IMR-90 (cell line): ENCODE data around the gene GCNT4. TPM values are rescaled to one million over a fixed set of nuclear protein-coding genes. Genes with fewer than 3 reads are reported as not detected.
"Not testable (repeated sequence)": the region's sequence is repeated elsewhere in the genome, so short reads cannot be mapped to it uniquely, and the experiment has no call there.

Source experiments
- ATAC-seq: fragments of 200-7000 bp; cut with Tn5 transposase; 2 replicates; pipeline ENCODE4 v1.9.1; 2020; ENCODE audit warnings: low read depth, mild to moderate bottlenecking, moderate library complexity
- BruUV-seq: library from RNA; stranded (reverse); fragments of 400-500 nt; replicated peaks from 2 replicates; lab custom pipeline; 2021; lab: Mats Ljungman, UMichigan
- CTCF ChIA-PET: fragments of 300-600 bp; formaldehyde crosslinking; extraction: SDS; loops from one replicate; lab custom pipeline; 2021; ENCODE audit warnings: antibody characterized with exemption; lab: Yijun Ruan, JAX
- POLR2A ChIA-PET: fragments of 300-600 bp; sonication (Branson Sonifier 250); formaldehyde crosslinking; loops from one replicate; lab custom pipeline; 2022; ENCODE audit warnings: antibody characterized with exemption; ENCODE audit not compliant: unreplicated experiment; lab: Charles Lee
- DNase-seq: peaks from one replicate; pipeline ENCODE4 v3.0.0; 2013
- H2AFZ ChIP-seq: replicated peaks from 2 replicates; pipeline ENCODE3; 2013; ENCODE audit warnings: low read length, mild to moderate bottlenecking; ENCODE audit not compliant: poor library complexity
- H2AK5ac ChIP-seq: 2 replicates; pipeline ENCODE4 v1.6.1; 2013; ENCODE audit warnings: low read depth, low read length, inconsistent platforms
- H2AK9ac ChIP-seq: replicated peaks from 2 replicates; pipeline ENCODE3; 2013; ENCODE audit warnings: mild to moderate bottlenecking, low read depth, low read length, moderate library complexity; ENCODE audit not compliant: poor library complexity
- H2BK120ac ChIP-seq: 2 replicates; pipeline ENCODE4 v1.6.1; 2013; ENCODE audit warnings: low read depth, low read length, inconsistent platforms
- H2BK15ac ChIP-seq: 3 replicates; pipeline ENCODE4 v1.6.1; 2013; ENCODE audit warnings: low read depth, low read length, inconsistent platforms
- H2BK20ac ChIP-seq: 2 replicates; pipeline ENCODE4 v1.6.1; 2013; ENCODE audit warnings: low read depth, mild to moderate bottlenecking, inconsistent platforms, low read length, moderate library complexity
- H2BK5ac ChIP-seq: 2 replicates; pipeline ENCODE4 v1.6.1; 2013; ENCODE audit warnings: mild to moderate bottlenecking, low read depth, low read length, inconsistent platforms; ENCODE audit not compliant: poor library complexity, severe bottlenecking
- H3K14ac ChIP-seq: replicated peaks from 2 replicates; pipeline ENCODE4 v1.6.1; 2013; ENCODE audit warnings: low read depth, low read length, inconsistent platforms
- H3K18ac ChIP-seq: 2 replicates; pipeline ENCODE4 v1.6.1; 2013; ENCODE audit warnings: low read depth, low read length, control low read depth
- H3K23ac ChIP-seq: 2 replicates; pipeline ENCODE4 v1.6.1; 2013; ENCODE audit warnings: low read depth, low read length, inconsistent platforms
- H3K27ac ChIP-seq: 2 replicates; pipeline ENCODE4 v1.5.1; 2013; ENCODE audit warnings: mild to moderate bottlenecking, control low read depth, low read length; ENCODE audit not compliant: insufficient read depth
- H3K27me3 ChIP-seq: 2 replicates; pipeline ENCODE4 v1.6.1; 2013; ENCODE audit warnings: low read length; ENCODE audit not compliant: control insufficient read depth, insufficient read depth
- H3K36me3 ChIP-seq: 2 replicates; pipeline ENCODE4 v1.6.1; 2013; ENCODE audit warnings: low read length, mixed read lengths; ENCODE audit not compliant: control insufficient read depth, insufficient read depth
- H3K4ac ChIP-seq: 2 replicates; pipeline ENCODE4 v1.6.1; 2013; ENCODE audit warnings: low read depth, low read length, inconsistent platforms
- H3K4me1 ChIP-seq: 2 replicates; pipeline ENCODE4 v1.6.1; 2013; ENCODE audit warnings: low read length, mixed read lengths; ENCODE audit not compliant: control insufficient read depth, insufficient read depth
- H3K4me2 ChIP-seq: 2 replicates; pipeline ENCODE4 v1.6.1; 2013; ENCODE audit warnings: low read depth, mild to moderate bottlenecking, control low read depth, low read length, moderate library complexity
- H3K4me3 ChIP-seq: 2 replicates; pipeline ENCODE4 v1.5.1; 2013; ENCODE audit warnings: low read depth, mild to moderate bottlenecking, control low read depth, low read length, moderate library complexity; ENCODE audit not compliant: insufficient read depth
- H3K56ac ChIP-seq: 2 replicates; pipeline ENCODE4 v1.6.1; 2013; ENCODE audit warnings: low read length, inconsistent platforms; ENCODE audit not compliant: insufficient read depth; ENCODE audit errors: extremely low read depth
- H3K79me1 ChIP-seq, 2 experiments: 2 replicates each; pipeline ENCODE4 v1.6.1; 2013; ENCODE audit warnings: low read length in 2 of 2, inconsistent platforms in 1 of 2, low read depth in 1 of 2
- H3K9ac ChIP-seq: 2 replicates; pipeline ENCODE4 v1.6.1; 2013; ENCODE audit warnings: low read depth, low read length, control low read depth
- H3K9me1 ChIP-seq: 2 replicates; pipeline ENCODE4 v1.6.1; 2013; ENCODE audit warnings: low read length, inconsistent platforms; ENCODE audit not compliant: insufficient read depth
- H3K9me3 ChIP-seq: 2 replicates; pipeline ENCODE4 v1.6.1; 2013; ENCODE audit warnings: low read length; ENCODE audit not compliant: control insufficient read depth, insufficient read depth
- H4K20me1 ChIP-seq: 2 replicates; pipeline ENCODE4 v1.6.1; 2013; ENCODE audit warnings: low read length, inconsistent platforms; ENCODE audit not compliant: insufficient read depth
- H4K5ac ChIP-seq: 2 replicates; pipeline ENCODE4 v1.6.1; 2013; ENCODE audit warnings: mild to moderate bottlenecking, low read depth, low read length, control low read depth
- H4K8ac ChIP-seq, 2 experiments: 2 replicates each; pipeline ENCODE4 v1.6.1; 2013; ENCODE audit warnings: low read depth in 2 of 2, low read length in 2 of 2, control low read depth in 1 of 2, inconsistent platforms in 1 of 2
- H4K91ac ChIP-seq: 2 replicates; pipeline ENCODE4 v1.6.1; 2013; ENCODE audit warnings: low read depth, low read length, inconsistent platforms; ENCODE audit not compliant: insufficient read depth
- WGBS, 2 experiments: methylation state at CpG; one replicate each; pipeline versions ENCODE4 v1.1.5 to v1.1.7; 2013; ENCODE audit warnings: missing lambda C conversion rate in 2 of 2; ENCODE audit not compliant: insufficient read length in 1 of 2; ENCODE audit errors: extremely low coverage in 2 of 2; 5-methylcytosine and 5-hydroxymethylcytosine counted together
- dilution Hi-C: fragments of 300-500 bp; cut with HindIII; formaldehyde crosslinking; loops from one replicate; pipeline ENCODE4 v1.14.3; 2018; ENCODE audit warnings: low sequenced_read_pairs; ENCODE audit not compliant: unreplicated experiment
- in situ Hi-C: fragments of 300-500 bp; cut with MboI; formaldehyde crosslinking; loops from 3 replicates; pipeline ENCODE4 v1.14.3; 2019; ENCODE audit warnings: low sequenced_read_pairs, inconsistent platforms, mixed read lengths
- intact Hi-C: fragments of 100-400 bp; cut with micrococcal nuclease; formaldehyde crosslinking; loops from 2 replicates; pipeline ENCODE4 v1.10.0; 2022
- polyA plus RNA-seq, 3 experiments: library from polyadenylated mRNA; depleted of rRNA; stranded (reverse); fragments of >200 nt; gene quantifications; 2 replicates each; pipeline ENCODE4 v1.2.3, GENCODE V29; 2012; ENCODE audit warnings: low replicate concordance in 1 of 3
- total RNA-seq: library from RNA; depleted of rRNA; stranded (reverse); fragments of >200 nt; gene quantifications from 2 replicates; pipeline ENCODE4 v1.2.3, GENCODE V29; 2012

Gene GCNT4
- total and polyA plus RNA-seq, 2 of the 4 experiments (the other 2 are of a cell fraction), result 0.46 to 1.8 TPM

DNA sequence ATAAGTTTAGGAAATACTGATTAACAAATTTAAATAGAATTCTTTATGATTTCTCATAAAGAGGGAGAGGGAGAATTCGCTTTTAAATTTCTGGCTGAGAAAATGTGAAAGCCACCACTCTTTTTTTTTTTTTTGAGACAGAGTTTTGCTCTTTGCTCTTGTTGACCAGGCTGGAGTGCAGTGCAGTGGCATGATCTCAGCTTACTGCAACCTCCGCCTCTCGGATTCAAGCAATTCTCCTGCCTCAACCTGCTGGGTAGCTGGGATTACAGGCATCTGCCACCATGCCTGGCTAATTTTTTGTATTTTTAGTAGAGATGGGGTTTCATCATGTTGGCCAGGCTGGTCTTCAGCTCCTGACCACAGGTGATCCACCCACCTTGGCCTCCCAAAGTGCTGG, 27.0 kb upstream of the GCNT4 start:
- whole genome bisulfite sequencing, 2 experiments, result 80% methylated on average over 2 of the region's 3 CpGs; no CpG with 5 or more reads in 1 of the 2 experiments
- H4K91ac ChIP-seq, H3K9ac ChIP-seq, H3K27me3 ChIP-seq, POLR2A ChIA-PET, H3K9me1 ChIP-seq, H3K18ac ChIP-seq, H2AFZ ChIP-seq, H3K14ac ChIP-seq, DNase-seq, CTCF ChIA-PET, H2BK20ac ChIP-seq, in situ Hi-C loops, ATAC-seq, H3K23ac ChIP-seq, H3K4me1 ChIP-seq, H3K27ac ChIP-seq, H4K5ac ChIP-seq, H2BK15ac ChIP-seq, H4K20me1 ChIP-seq, BruUV-seq, H3K56ac ChIP-seq, H4K8ac ChIP-seq, H2BK5ac ChIP-seq, dilution Hi-C loops, H3K36me3 ChIP-seq, intact Hi-C loops, H2AK5ac ChIP-seq, H3K9me3 ChIP-seq, H3K79me1 ChIP-seq, H3K4ac ChIP-seq, H3K4me3 ChIP-seq, H2BK120ac ChIP-seq, H3K4me2 ChIP-seq, H2AK9ac ChIP-seq: not testable (repeated sequence)
